Heart left ventricle (tissue), 13 donors: ENCODE results near the gene GRXCR2.

ENCODE experiments used
- CTCF ChIP-seq, 12 donors: fragments of 200-600 bp; sonication (generic) in 4 of 12; IDR thresholded peaks; one replicate each; pipeline versions ENCODE4 v1.5.0 to v1.8.0; 2018 to 2022; ENCODE audit warnings: antibody characterized with exemption in 12 of 12, mild to moderate bottlenecking in 5 of 12
- POLR2A ChIP-seq, 2 donors: fragments of 450-650 bp; IDR thresholded peaks; one replicate each; pipeline ENCODE4 v1.6.1; 2017; ENCODE audit warnings: antibody characterized with exemption in 2 of 2, mild to moderate bottlenecking in 2 of 2, moderate library complexity in 2 of 2
- donor health status: ischemic (EF 13 %, LVEDD 7.1; RV severe dilation, severe dysfunction).
- donor health status: DM: no; HTN: yes; CAD: no.
- donor health status: DM: no; HTN: no; CAD: no.
- donor health status: ischemic (EF 25% LVEDD 6.9; RV normal size, moderate dysfunction).
- donor health status: ischemic (EF 25% LVEDD 5.7; RV mildly dilated, moderate dysfunction).
- donor health status: ischemic (EF 35%, LVEDD 5.7; RV mildly dilated, moderate dysfunction).
- donor health status: nonischemic (EF 11% LVEDD 7.7; RV severe dilation, severe dysfunction).
- donor health status: DM: yes; HTN: yes; CAD: no.
- donor health status: PGD.
- donor health status: ischemic (EF 29% LVEDD 5.4; RV normal size, mild dysfunction).
- donor health status: nonischemic (EF 23%, LVEDD 6.1; RV moderate dilation, normal function).

GRCh38 chr5:145867806-145868205, 5.0 kb downstream of the GRXCR2 start:
- TF ChIP-seq CTCF (IDR thresholded peaks at IDR 0.05) (no peak), POLR2A (IDR thresholded peaks at IDR 0.05) (no peak)
